ACC112 (cell line): ENCODE measurements around the gene PHYH.
"Not testable (repeated sequence)": the region's sequence is repeated elsewhere in the genome, so short reads cannot be mapped to it uniquely, and the experiment has no call there.

Source experiments
- H2AFZ ChIP-seq: fragments of 200-600 bp; sonication (generic); one replicate; pipeline ENCODE4 v1.6.0; 2017; ENCODE audit warnings: antibody characterized with exemption, low read length; ENCODE audit not compliant: unreplicated experiment
- H3K27ac ChIP-seq: fragments of 200-600 bp; sonication (generic); 2 replicates; pipeline ENCODE4 v1.5.1; 2014; ENCODE audit warnings: low read depth, mild to moderate bottlenecking, antibody characterized with exemption, low read length, moderate library complexity
- H3K27me3 ChIP-seq: fragments of 200-600 bp; sonication (generic); 2 replicates; pipeline ENCODE4 v1.6.1; 2014; ENCODE audit warnings: mild to moderate bottlenecking, antibody characterized with exemption, low read length, moderate library complexity, mixed read lengths; ENCODE audit not compliant: insufficient read depth
- H3K36me3 ChIP-seq: fragments of 200-600 bp; sonication (generic); 2 replicates; pipeline ENCODE4 v1.6.1; 2016; ENCODE audit warnings: mild to moderate bottlenecking, antibody characterized with exemption, low read length, moderate library complexity, mixed read lengths; ENCODE audit not compliant: insufficient read depth
- H3K4me1 ChIP-seq: fragments of 200-600 bp; sonication (generic); one replicate; pipeline ENCODE4 v1.6.1; 2016; ENCODE audit warnings: low read length, mixed read lengths; ENCODE audit not compliant: insufficient read depth, unreplicated experiment, control insufficient read depth
- H3K4me3 ChIP-seq: fragments of 200-600 bp; sonication (generic); 2 replicates; pipeline ENCODE4 v1.5.1; 2014; ENCODE audit warnings: mild to moderate bottlenecking, low read depth, low read length
- H3K79me2 ChIP-seq: fragments of 200-600 bp; sonication (generic); one replicate; pipeline ENCODE4 v1.6.0; 2016; ENCODE audit warnings: low read length; ENCODE audit not compliant: control insufficient read depth, unreplicated experiment, insufficient read depth

Gene PHYH

GRCh38 chr10:13242260-13242659 lies 57.6 kb downstream of the PHYH start:
- H3K27ac ChIP-seq, H2AFZ ChIP-seq, H3K27me3 ChIP-seq, H3K79me2 ChIP-seq, H3K4me3 ChIP-seq, H3K36me3 ChIP-seq, H3K4me1 ChIP-seq: not testable (repeated sequence)

GRCh38 chr10:13241613-13242012 lies 58.3 kb downstream of the PHYH start:
- no peak overlapping the region for H3K27ac ChIP-seq
- H2AFZ ChIP-seq, result no peak overlapping the region
- no peak overlapping the region for H3K4me3 ChIP-seq
- H3K36me3 ChIP-seq, result no peaks in the 10 kb centered on the region
- H3K27me3 ChIP-seq, result 0 out of 2 replicates have a peak, but pooled peaks cover 4% of the 10 kb centered on the region
- H3K4me1 ChIP-seq, result no peaks in the 10 kb centered on the region
- no peaks in the 10 kb centered on the region for H3K79me2 ChIP-seq

- no peak overlapping the region for H3K27ac ChIP-seq
- H3K79me2 ChIP-seq, result no peaks in the 10 kb centered on the region
- H3K4me3 ChIP-seq, result no peak overlapping the region
- no peaks in the 10 kb centered on the region for H3K4me1 ChIP-seq
- H3K27me3 ChIP-seq, result 0 out of 2 replicates have a peak, but pooled peaks cover 4% of the 10 kb centered on the region
- no peaks in the 10 kb centered on the region for H3K36me3 ChIP-seq
- H2AFZ ChIP-seq, result no peak overlapping the region
These were observed 59.9 kb downstream of the PHYH start for GRCh38 chr10:13239923-13240322.

DNA sequence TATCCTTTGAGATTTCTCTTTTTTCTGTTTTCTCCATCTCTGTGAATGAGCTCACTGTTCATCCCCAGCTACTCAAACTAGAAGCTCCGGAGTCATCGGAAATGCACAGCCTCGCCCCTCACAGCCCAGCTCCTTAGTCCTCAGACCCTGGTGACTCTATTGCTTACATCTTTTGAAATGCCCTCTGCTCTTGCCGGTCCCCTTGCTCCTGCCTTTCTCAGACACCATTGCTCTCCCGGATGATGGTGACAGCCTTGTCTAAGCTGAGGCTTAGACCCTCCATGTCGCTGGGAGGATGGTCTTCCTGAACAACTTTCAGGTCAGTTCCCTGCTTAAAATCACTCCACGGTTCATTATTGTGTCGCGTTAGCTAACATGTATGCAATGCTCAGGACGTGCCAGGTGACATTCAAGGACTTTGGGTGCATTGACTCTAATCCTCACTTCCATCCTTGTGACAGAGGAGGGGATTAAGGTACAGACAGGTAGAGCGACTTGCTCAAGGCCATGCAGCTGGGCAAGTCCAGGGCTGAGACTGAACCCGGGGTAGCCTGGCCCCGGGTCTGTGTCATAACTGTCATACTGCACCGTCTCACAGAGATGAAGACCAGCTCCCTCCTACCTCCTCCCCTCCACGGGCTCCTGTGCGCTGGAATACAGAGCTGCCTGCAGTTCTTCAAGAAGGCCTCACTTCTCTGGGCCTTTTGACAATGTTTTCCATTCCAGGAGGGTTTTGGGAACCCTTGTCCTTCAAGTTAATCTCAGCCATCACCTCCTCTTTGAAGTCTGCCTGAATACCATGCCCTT lies 61.4 kb downstream of the PHYH start:
- H2AFZ ChIP-seq, result no peak overlapping the region
- H3K27ac ChIP-seq, result no peak overlapping the region
- no peak overlapping the region for H3K4me3 ChIP-seq
- no peaks in the 10 kb centered on the region for H3K79me2 ChIP-seq
- H3K27me3 ChIP-seq, result 0 out of 2 replicates have a peak, but pooled peaks cover 6% of the 10 kb centered on the region
- H3K36me3 ChIP-seq, result no peaks in the 10 kb centered on the region
- H3K4me1 ChIP-seq, result no peaks in the 10 kb centered on the region

GRCh38 chr10:13236638-13237037 lies 63.2 kb downstream of the PHYH start:
- Histone ChIP-seq H3K36me3 (no peaks in the 10 kb centered on the region), H3K4me3 (no peak overlapping the region), H3K27me3 (0 out of 2 replicates have a peak, but pooled peaks cover 8% of the 10 kb centered on the region), H3K4me1 (no peaks in the 10 kb centered on the region), H3K27ac (no peak overlapping the region), H3K79me2 (no peaks in the 10 kb centered on the region), H2AFZ (no peak overlapping the region)

GRCh38 chr10:13234736-13235135 lies 65.1 kb downstream of the PHYH start:
- H3K27ac ChIP-seq, H3K4me3 ChIP-seq, H3K4me1 ChIP-seq, H3K36me3 ChIP-seq, H3K79me2 ChIP-seq, H2AFZ ChIP-seq: not testable (repeated sequence)
- peaks cover 16% of the 10 kb centered on the region; the same call in 1 of the 2 replicates for H3K27me3 ChIP-seq

DNA sequence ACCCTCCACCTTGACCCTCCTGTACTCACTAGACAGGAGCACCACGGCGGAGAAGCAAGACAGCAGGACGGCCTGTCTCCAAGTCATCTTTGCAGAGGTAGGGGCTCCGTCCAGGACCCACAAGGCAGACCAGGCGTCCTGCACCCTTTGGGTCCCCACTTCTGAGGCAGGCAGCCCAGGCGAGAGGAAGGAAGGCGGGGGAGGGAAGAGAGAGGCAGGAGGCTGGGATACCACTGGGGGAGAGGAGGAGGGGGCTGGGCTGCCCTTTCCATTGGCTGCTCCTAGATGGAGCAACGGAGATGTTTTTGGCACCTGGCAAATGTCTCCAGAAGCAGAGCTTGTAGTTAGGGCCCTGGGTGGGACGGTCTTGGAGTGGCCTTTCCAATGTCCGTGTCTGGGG lies 65.7 kb downstream of the PHYH start, which contains the start of gene UCMA:
TSS of gene UCMA (minus strand) at position 203 of the 400 bp plus-strand sequence. CDS start at position 87, 116 bp downstream.
- H3K4me1 ChIP-seq, result no peaks in the 10 kb centered on the region
- no peaks in the 10 kb centered on the region for H3K36me3 ChIP-seq
- H3K79me2 ChIP-seq, result no peaks in the 10 kb centered on the region
- H3K27ac ChIP-seq, result no peak within 1 kb of the TSS
- H3K27me3 ChIP-seq, result peaks cover 18% of the 10 kb centered on the region; the same call in 1 of the 2 replicates
- H2AFZ ChIP-seq, result no peak within 1 kb of the TSS
- no peak within 1 kb of the TSS for H3K4me3 ChIP-seq

- Histone ChIP-seq H3K4me3 (no peak overlapping the region), H3K27me3 (peaks cover 17% of the 10 kb centered on the region; the same call in 1 of the 2 replicates), H2AFZ (no peak overlapping the region), H3K27ac (no peak overlapping the region), H3K79me2 (no peaks in the 10 kb centered on the region), H3K36me3 (no peaks in the 10 kb centered on the region), H3K4me1 (no peaks in the 10 kb centered on the region)
These were observed 66.5 kb downstream of the PHYH start for GRCh38 chr10:13233358-13233757.

DNA sequence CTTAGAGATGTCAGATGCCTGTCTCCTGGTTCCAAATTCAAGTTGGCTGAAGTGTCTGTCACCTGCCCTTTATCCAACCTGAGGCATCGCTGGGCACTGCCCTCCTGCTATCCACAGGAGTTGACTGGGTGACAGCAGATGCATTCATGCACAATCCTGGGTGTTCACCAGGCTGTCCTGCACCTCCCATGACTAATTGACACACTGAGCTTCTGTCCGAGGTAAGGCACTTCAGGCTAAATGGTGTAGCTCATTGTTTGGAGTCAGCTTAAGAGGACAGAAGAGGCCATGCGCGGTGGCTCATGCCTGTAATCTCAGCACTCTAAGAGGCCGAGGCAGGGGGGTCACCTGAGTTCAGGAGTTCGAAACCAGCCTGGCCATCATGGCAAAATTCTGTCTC lies 68.1 kb downstream of the PHYH start:
- Histone ChIP-seq H2AFZ (no peak overlapping the region), H3K4me3 (no peak overlapping the region), H3K27me3 (peaks cover 15% of the 10 kb centered on the region; the same call in 1 of the 2 replicates), H3K36me3 (no peaks in the 10 kb centered on the region), H3K27ac (no peak overlapping the region), H3K79me2 (no peaks in the 10 kb centered on the region), H3K4me1 (no peaks in the 10 kb centered on the region)

DNA sequence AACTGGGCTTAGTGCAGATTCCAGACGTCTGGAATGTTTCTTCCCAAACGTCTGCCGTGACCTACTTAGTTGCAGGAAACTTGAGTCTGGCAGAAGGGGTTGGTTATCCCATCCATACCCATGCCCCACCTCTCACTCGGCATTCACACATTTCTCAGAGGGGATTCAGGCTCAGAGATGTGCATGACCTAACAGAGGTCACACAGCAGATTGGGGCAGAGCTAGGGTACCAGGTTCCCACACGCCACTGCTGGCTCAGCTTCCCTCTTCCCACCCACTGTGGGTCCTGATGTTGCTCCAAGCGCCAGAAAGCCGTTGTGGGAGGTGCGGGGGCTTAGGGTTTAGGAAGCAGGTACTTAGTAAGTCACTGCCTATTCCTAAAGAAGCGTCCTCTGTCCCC lies 68.7 kb downstream of the PHYH start:
- Histone ChIP-seq H3K27ac (no peak overlapping the region), H2AFZ (no peak overlapping the region), H3K27me3 (peaks cover 15% of the 10 kb centered on the region; the same call in 1 of the 2 replicates), H3K36me3 (no peaks in the 10 kb centered on the region), H3K4me1 (no peaks in the 10 kb centered on the region), H3K79me2 (no peaks in the 10 kb centered on the region), H3K4me3 (no peak overlapping the region)
